Nephron (organoid): ENCODE measurements around the gene IL22RA2.

Experiments
- H3K27ac Mint-ChIP-seq, 3 experiments: 2 replicates each; pipeline ENCODE4 v1.8.0; 2020; ENCODE audit warnings: mixed read lengths in 3 of 3, mild to moderate bottlenecking in 2 of 3, moderate library complexity in 1 of 3
- H3K27me3 Mint-ChIP-seq: 2 replicates; pipeline ENCODE4 v1.8.0; 2021; ENCODE audit warnings: low read depth, mild to moderate bottlenecking, moderate library complexity, mixed read lengths
- H3K36me3 Mint-ChIP-seq: 2 replicates; pipeline ENCODE4 v1.8.0; 2020; ENCODE audit warnings: low read depth, mixed read lengths
- H3K4me1 Mint-ChIP-seq: 2 replicates; pipeline ENCODE4 v1.8.0; 2020; ENCODE audit warnings: mixed read lengths
- H3K4me3 Mint-ChIP-seq, 3 experiments: 2 replicates each; pipeline ENCODE4 v1.8.0; 2020; ENCODE audit warnings: mild to moderate bottlenecking in 3 of 3, mixed read lengths in 3 of 3, moderate library complexity in 2 of 3
- H3K9me3 Mint-ChIP-seq: 2 replicates; pipeline ENCODE4 v1.8.0; 2020; ENCODE audit warnings: mixed read lengths
- TF ChIP-seq, protein P1 (sequence below), 3 experiments: fragments of 200-600 bp; sonication (generic); IDR thresholded peaks; one replicate each; pipeline ENCODE4 v1.5.0; 2021; ENCODE audit warnings: antibody characterized with exemption in 3 of 3; ENCODE audit not compliant: unreplicated experiment in 3 of 3

Gene IL22RA2

GRCh38 chr6:137105375-137105774, 68.1 kb downstream of the IL22RA2 start:
- no peaks in the 10 kb centered on the region for H3K4me1 Mint-ChIP-seq
- no peak overlapping the region for H3K4me3 Mint-ChIP-seq
- TF ChIP-seq, protein P1, sequence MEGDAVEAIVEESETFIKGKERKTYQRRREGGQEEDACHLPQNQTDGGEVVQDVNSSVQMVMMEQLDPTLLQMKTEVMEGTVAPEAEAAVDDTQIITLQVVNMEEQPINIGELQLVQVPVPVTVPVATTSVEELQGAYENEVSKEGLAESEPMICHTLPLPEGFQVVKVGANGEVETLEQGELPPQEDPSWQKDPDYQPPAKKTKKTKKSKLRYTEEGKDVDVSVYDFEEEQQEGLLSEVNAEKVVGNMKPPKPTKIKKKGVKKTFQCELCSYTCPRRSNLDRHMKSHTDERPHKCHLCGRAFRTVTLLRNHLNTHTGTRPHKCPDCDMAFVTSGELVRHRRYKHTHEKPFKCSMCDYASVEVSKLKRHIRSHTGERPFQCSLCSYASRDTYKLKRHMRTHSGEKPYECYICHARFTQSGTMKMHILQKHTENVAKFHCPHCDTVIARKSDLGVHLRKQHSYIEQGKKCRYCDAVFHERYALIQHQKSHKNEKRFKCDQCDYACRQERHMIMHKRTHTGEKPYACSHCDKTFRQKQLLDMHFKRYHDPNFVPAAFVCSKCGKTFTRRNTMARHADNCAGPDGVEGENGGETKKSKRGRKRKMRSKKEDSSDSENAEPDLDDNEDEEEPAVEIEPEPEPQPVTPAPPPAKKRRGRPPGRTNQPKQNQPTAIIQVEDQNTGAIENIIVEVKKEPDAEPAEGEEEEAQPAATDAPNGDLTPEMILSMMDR (IDR thresholded peaks at IDR 0.05; ENCODE audit: unreplicated experiment in 3 of 3) = no peak
- H3K27me3 Mint-ChIP-seq = no peaks in the 10 kb centered on the region
- peaks cover 3% of the 10 kb centered on the region for H3K9me3 Mint-ChIP-seq
- no peak overlapping the region for H3K27ac Mint-ChIP-seq
- no peaks in the 10 kb centered on the region for H3K36me3 Mint-ChIP-seq

DNA sequence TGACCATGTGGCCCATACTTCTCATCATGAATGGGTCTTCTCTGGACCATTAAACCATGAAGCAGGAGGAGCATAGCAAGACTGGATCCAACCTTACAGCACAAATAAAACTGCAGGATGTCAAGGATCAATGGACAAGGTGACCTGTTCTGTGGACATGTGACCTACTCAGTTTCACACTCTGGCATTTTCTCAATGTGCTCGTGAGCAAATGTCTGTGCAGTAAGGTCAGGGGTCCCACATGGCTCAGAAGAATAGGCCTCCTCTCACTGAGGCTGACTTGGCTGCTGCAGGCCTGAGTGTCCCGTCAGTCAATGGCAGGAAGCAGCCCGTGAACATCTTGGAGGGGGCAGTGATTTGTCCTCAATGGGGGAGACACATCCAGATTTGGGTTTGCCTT, 68.5 kb downstream of the IL22RA2 start:
- Mint-ChIP-seq H3K4me3 (no peak overlapping the region), H3K27ac (no peak overlapping the region), H3K36me3 (no peaks in the 10 kb centered on the region), H3K4me1 (no peaks in the 10 kb centered on the region), H3K27me3 (no peaks in the 10 kb centered on the region), H3K9me3 (peaks cover 3% of the 10 kb centered on the region)
- TF ChIP-seq, protein P1 (IDR thresholded peaks at IDR 0.05; ENCODE audit: unreplicated experiment in 3 of 3) = no peak

DNA sequence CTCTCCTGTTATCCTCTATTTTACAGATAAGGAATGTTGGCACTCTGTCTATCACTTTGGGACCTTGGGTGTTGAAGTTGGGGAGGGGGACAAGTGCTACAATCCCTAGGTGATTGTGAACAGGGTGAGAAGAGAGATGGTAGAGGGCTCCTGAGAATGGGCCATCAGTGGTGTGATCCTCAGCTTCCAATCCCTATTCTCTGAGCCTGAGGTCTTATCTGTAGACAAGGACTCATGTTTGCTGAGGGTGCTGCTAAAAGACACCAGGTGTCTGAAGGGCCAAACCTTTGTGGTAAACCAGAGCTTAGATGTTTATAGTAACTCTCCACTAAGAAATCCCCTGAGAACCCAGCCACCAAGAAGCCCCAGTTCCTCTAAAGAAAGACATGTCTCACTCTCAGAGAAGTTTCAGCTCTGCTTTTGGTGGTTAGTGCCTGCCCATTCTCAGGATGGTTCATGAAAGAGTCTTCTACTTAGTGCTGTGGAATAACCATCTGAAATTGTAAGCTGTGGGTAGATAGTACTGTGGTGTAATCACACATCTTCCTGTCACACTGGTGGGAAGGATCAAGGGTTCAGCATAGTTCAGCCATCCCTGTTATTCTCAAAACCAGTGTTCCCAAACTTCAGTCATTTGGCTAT, 70.5 kb downstream of the IL22RA2 start:
- TF ChIP-seq, protein P1 (IDR thresholded peaks at IDR 0.05; ENCODE audit: unreplicated experiment in 3 of 3) = no peak
- no peaks in the 10 kb centered on the region for H3K9me3 Mint-ChIP-seq
- H3K36me3 Mint-ChIP-seq = no peaks in the 10 kb centered on the region
- no peaks in the 10 kb centered on the region for H3K27me3 Mint-ChIP-seq
- H3K27ac Mint-ChIP-seq = no peak overlapping the region
- H3K4me3 Mint-ChIP-seq = no peak overlapping the region
- no peaks in the 10 kb centered on the region for H3K4me1 Mint-ChIP-seq

- no peaks in the 10 kb centered on the region for H3K4me1 Mint-ChIP-seq
- no peaks in the 10 kb centered on the region for H3K36me3 Mint-ChIP-seq
- H3K27me3 Mint-ChIP-seq = no peaks in the 10 kb centered on the region
- no peaks in the 10 kb centered on the region for H3K9me3 Mint-ChIP-seq
- H3K27ac Mint-ChIP-seq = no peak overlapping the region
- H3K4me3 Mint-ChIP-seq = no peak overlapping the region
- TF ChIP-seq, protein P1 (IDR thresholded peaks at IDR 0.05; ENCODE audit: unreplicated experiment in 3 of 3) = no peak
These were observed 71.2 kb downstream of the IL22RA2 start for GRCh38 chr6:137102050-137102848.

DNA sequence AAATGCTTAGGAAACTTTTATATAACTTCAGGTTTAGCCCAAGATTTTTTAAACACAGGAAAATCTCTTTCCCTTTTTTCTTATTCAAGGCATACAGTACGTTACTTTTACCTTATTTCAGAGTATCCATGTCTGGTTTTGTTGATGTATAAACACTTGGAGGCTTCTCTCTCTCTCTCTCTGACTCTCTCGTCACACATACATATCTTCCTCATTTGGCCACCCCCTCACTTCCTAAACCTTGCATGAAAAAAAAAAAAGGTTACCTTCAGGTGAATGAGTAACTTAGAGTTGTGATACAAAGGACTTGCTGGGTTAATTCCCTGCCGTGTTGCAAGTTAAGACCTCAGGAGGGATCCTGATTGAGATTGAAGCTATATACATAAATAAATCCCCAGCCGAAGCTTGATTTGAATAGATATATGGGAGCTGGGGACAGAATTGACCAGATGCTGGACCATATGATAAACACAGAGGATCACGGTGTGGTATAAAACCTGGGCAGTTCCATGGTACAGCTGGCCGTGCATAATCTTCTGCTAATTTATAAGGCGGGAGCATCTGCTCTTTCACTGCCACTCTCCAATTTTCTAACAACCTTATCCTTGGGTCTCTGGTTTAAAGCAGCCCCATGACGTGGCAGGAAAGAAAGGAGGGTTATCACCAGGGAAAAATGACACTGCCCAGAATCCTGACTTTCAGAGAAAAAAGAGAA, 73.6 kb downstream of the IL22RA2 start:
- Mint-ChIP-seq H3K4me3 (no peak overlapping the region), H3K9me3 (no peaks in the 10 kb centered on the region), H3K36me3 (no peaks in the 10 kb centered on the region), H3K4me1 (peaks cover 5% of the 10 kb centered on the region), H3K27me3 (no peaks in the 10 kb centered on the region), H3K27ac (peak overlapping the region in 1 of 3 experiments; percentile 49)
- TF ChIP-seq, protein P1 (IDR thresholded peaks at IDR 0.05; ENCODE audit: unreplicated experiment in 3 of 3) = no peak
